IMR-90 (cell line): ENCODE results near the gene FXN. TPM values are rescaled to one million over a fixed set of nuclear protein-coding genes. Genes with fewer than 3 reads are reported as not detected.

Experiments used
- ATAC-seq: fragments of 200-7000 bp; cut with Tn5 transposase; 2 replicates; pipeline ENCODE4 v1.9.1; 2020; ENCODE audit warnings: low read depth, mild to moderate bottlenecking, moderate library complexity
- BruUV-seq: library from RNA; stranded (reverse); fragments of 400-500 nt; replicated peaks from 2 replicates; lab custom pipeline; 2021; lab: Mats Ljungman, UMichigan
- CTCF ChIA-PET: fragments of 300-600 bp; formaldehyde crosslinking; extraction: SDS; loops from one replicate; lab custom pipeline; 2021; ENCODE audit warnings: antibody characterized with exemption; lab: Yijun Ruan, JAX
- POLR2A ChIA-PET: fragments of 300-600 bp; sonication (Branson Sonifier 250); formaldehyde crosslinking; loops from one replicate; lab custom pipeline; 2022; ENCODE audit warnings: antibody characterized with exemption; ENCODE audit not compliant: unreplicated experiment; lab: Charles Lee
- DNase-seq: peaks from one replicate; pipeline ENCODE4 v3.0.0; 2013
- H2AFZ ChIP-seq: replicated peaks from 2 replicates; pipeline ENCODE3; 2013; ENCODE audit warnings: low read length, mild to moderate bottlenecking; ENCODE audit not compliant: poor library complexity
- H2AK5ac ChIP-seq: 2 replicates; pipeline ENCODE4 v1.6.1; 2013; ENCODE audit warnings: low read depth, low read length, inconsistent platforms
- H2AK9ac ChIP-seq: replicated peaks from 2 replicates; pipeline ENCODE3; 2013; ENCODE audit warnings: mild to moderate bottlenecking, low read depth, low read length, moderate library complexity; ENCODE audit not compliant: poor library complexity
- H2BK120ac ChIP-seq: 2 replicates; pipeline ENCODE4 v1.6.1; 2013; ENCODE audit warnings: low read depth, low read length, inconsistent platforms
- H2BK15ac ChIP-seq: 3 replicates; pipeline ENCODE4 v1.6.1; 2013; ENCODE audit warnings: low read depth, low read length, inconsistent platforms
- H2BK20ac ChIP-seq: 2 replicates; pipeline ENCODE4 v1.6.1; 2013; ENCODE audit warnings: low read depth, mild to moderate bottlenecking, inconsistent platforms, low read length, moderate library complexity
- H2BK5ac ChIP-seq: 2 replicates; pipeline ENCODE4 v1.6.1; 2013; ENCODE audit warnings: mild to moderate bottlenecking, low read depth, low read length, inconsistent platforms; ENCODE audit not compliant: poor library complexity, severe bottlenecking
- H3K14ac ChIP-seq: replicated peaks from 2 replicates; pipeline ENCODE4 v1.6.1; 2013; ENCODE audit warnings: low read depth, low read length, inconsistent platforms
- H3K18ac ChIP-seq: 2 replicates; pipeline ENCODE4 v1.6.1; 2013; ENCODE audit warnings: low read depth, low read length, control low read depth
- H3K23ac ChIP-seq: 2 replicates; pipeline ENCODE4 v1.6.1; 2013; ENCODE audit warnings: low read depth, low read length, inconsistent platforms
- H3K27ac ChIP-seq: 2 replicates; pipeline ENCODE4 v1.5.1; 2013; ENCODE audit warnings: mild to moderate bottlenecking, control low read depth, low read length; ENCODE audit not compliant: insufficient read depth
- H3K27me3 ChIP-seq: 2 replicates; pipeline ENCODE4 v1.6.1; 2013; ENCODE audit warnings: low read length; ENCODE audit not compliant: control insufficient read depth, insufficient read depth
- H3K36me3 ChIP-seq: 2 replicates; pipeline ENCODE4 v1.6.1; 2013; ENCODE audit warnings: low read length, mixed read lengths; ENCODE audit not compliant: control insufficient read depth, insufficient read depth
- H3K4ac ChIP-seq: 2 replicates; pipeline ENCODE4 v1.6.1; 2013; ENCODE audit warnings: low read depth, low read length, inconsistent platforms
- H3K4me1 ChIP-seq: 2 replicates; pipeline ENCODE4 v1.6.1; 2013; ENCODE audit warnings: low read length, mixed read lengths; ENCODE audit not compliant: control insufficient read depth, insufficient read depth
- H3K4me2 ChIP-seq: 2 replicates; pipeline ENCODE4 v1.6.1; 2013; ENCODE audit warnings: low read depth, mild to moderate bottlenecking, control low read depth, low read length, moderate library complexity
- H3K4me3 ChIP-seq: 2 replicates; pipeline ENCODE4 v1.5.1; 2013; ENCODE audit warnings: low read depth, mild to moderate bottlenecking, control low read depth, low read length, moderate library complexity; ENCODE audit not compliant: insufficient read depth
- H3K56ac ChIP-seq: 2 replicates; pipeline ENCODE4 v1.6.1; 2013; ENCODE audit warnings: low read length, inconsistent platforms; ENCODE audit not compliant: insufficient read depth; ENCODE audit errors: extremely low read depth
- H3K79me1 ChIP-seq, 2 experiments: 2 replicates each; pipeline ENCODE4 v1.6.1; 2013; ENCODE audit warnings: low read length in 2 of 2, inconsistent platforms in 1 of 2, low read depth in 1 of 2
- H3K9ac ChIP-seq: 2 replicates; pipeline ENCODE4 v1.6.1; 2013; ENCODE audit warnings: low read depth, low read length, control low read depth
- H3K9me1 ChIP-seq: 2 replicates; pipeline ENCODE4 v1.6.1; 2013; ENCODE audit warnings: low read length, inconsistent platforms; ENCODE audit not compliant: insufficient read depth
- H3K9me3 ChIP-seq: 2 replicates; pipeline ENCODE4 v1.6.1; 2013; ENCODE audit warnings: low read length; ENCODE audit not compliant: control insufficient read depth, insufficient read depth
- H4K20me1 ChIP-seq: 2 replicates; pipeline ENCODE4 v1.6.1; 2013; ENCODE audit warnings: low read length, inconsistent platforms; ENCODE audit not compliant: insufficient read depth
- H4K5ac ChIP-seq: 2 replicates; pipeline ENCODE4 v1.6.1; 2013; ENCODE audit warnings: mild to moderate bottlenecking, low read depth, low read length, control low read depth
- H4K8ac ChIP-seq, 2 experiments: 2 replicates each; pipeline ENCODE4 v1.6.1; 2013; ENCODE audit warnings: low read depth in 2 of 2, low read length in 2 of 2, control low read depth in 1 of 2, inconsistent platforms in 1 of 2
- H4K91ac ChIP-seq: 2 replicates; pipeline ENCODE4 v1.6.1; 2013; ENCODE audit warnings: low read depth, low read length, inconsistent platforms; ENCODE audit not compliant: insufficient read depth
- BHLHE40 ChIP-seq: fragments of 150-350 bp; IDR thresholded peaks from 2 replicates; pipeline ENCODE4 v1.6.1; 2016; ENCODE audit warnings: mild to moderate bottlenecking, low read depth, low read length
- CTCF ChIP-seq: conservative IDR thresholded peaks from 2 replicates; pipeline ENCODE4 v1.5.1; 2012; ENCODE audit warnings: mild to moderate bottlenecking, low read depth, low read length, improper control_type of control experiment
- RAD21 ChIP-seq: IDR thresholded peaks from 2 replicates; pipeline ENCODE4 v1.6.1; 2012; ENCODE audit warnings: low read length, improper control_type of control experiment
- WGBS, 2 experiments: methylation state at CpG; one replicate each; pipeline versions ENCODE4 v1.1.5 to v1.1.7; 2013; ENCODE audit warnings: missing lambda C conversion rate in 2 of 2; ENCODE audit not compliant: insufficient read length in 1 of 2; ENCODE audit errors: extremely low coverage in 2 of 2; 5-methylcytosine and 5-hydroxymethylcytosine counted together
- dilution Hi-C: fragments of 300-500 bp; cut with HindIII; formaldehyde crosslinking; loops from one replicate; pipeline ENCODE4 v1.14.3; 2018; ENCODE audit warnings: low sequenced_read_pairs; ENCODE audit not compliant: unreplicated experiment
- in situ Hi-C: fragments of 300-500 bp; cut with MboI; formaldehyde crosslinking; loops from 3 replicates; pipeline ENCODE4 v1.14.3; 2019; ENCODE audit warnings: low sequenced_read_pairs, inconsistent platforms, mixed read lengths
- intact Hi-C: fragments of 100-400 bp; cut with micrococcal nuclease; formaldehyde crosslinking; loops from 2 replicates; pipeline ENCODE4 v1.10.0; 2022
- polyA plus RNA-seq, 3 experiments: library from polyadenylated mRNA; depleted of rRNA; stranded (reverse); fragments of >200 nt; gene quantifications; 2 replicates each; pipeline ENCODE4 v1.2.3, GENCODE V29; 2012; ENCODE audit warnings: low replicate concordance in 1 of 3
- total RNA-seq: library from RNA; depleted of rRNA; stranded (reverse); fragments of >200 nt; gene quantifications from 2 replicates; pipeline ENCODE4 v1.2.3, GENCODE V29; 2012

Gene FXN
- total and polyA plus RNA-seq, 2 of the 4 experiments (the other 2 are of a cell fraction) = 3.9 to 18.1 TPM

GRCh38 chr9:69089082-69089481 lies 53.5 kb downstream of the FXN start:
- Histone ChIP-seq H3K4ac (no peak overlapping the region), H2AK9ac (no peak overlapping the region), H3K27ac (no peak overlapping the region), H2AFZ (no peak overlapping the region), H2BK20ac (no peak overlapping the region), H3K4me3 (no peak overlapping the region), H3K4me1 (peaks cover 7% of the 10 kb centered on the region), H3K27me3 (no peaks in the 10 kb centered on the region), H3K79me1 (no peaks in the 10 kb centered on the region), H2AK5ac (no peak overlapping the region), H3K9ac (no peak overlapping the region), H3K36me3 (no peaks in the 10 kb centered on the region), H3K18ac (no peak overlapping the region), H4K91ac (no peak overlapping the region), H3K9me3 (no peaks in the 10 kb centered on the region), H4K5ac (no peak overlapping the region), H4K20me1 (no peaks in the 10 kb centered on the region), H3K56ac (no peak overlapping the region), H3K4me2 (no peak overlapping the region), H3K23ac (no peak overlapping the region), H2BK5ac (no peak overlapping the region), H3K9me1 (no peaks in the 10 kb centered on the region), H3K14ac (no peak overlapping the region), H2BK15ac (no peak overlapping the region; the same call in 2 of the 3 replicates), H4K8ac (no peak overlapping the region), H2BK120ac (no peak overlapping the region)
- TF ChIP-seq BHLHE40 (no peak), CTCF (no peak), RAD21 (no peak)
- dilution Hi-C loops = no loop called here
- ChIA-PET POLR2A (no interaction called here), CTCF (no interaction called here)
- no peak for ATAC-seq
- intact Hi-C loops = no loop called here
- no peak for DNase-seq
- 100% methylated on average over 1 of the region's 5 CpGs; no CpG with 5 or more reads in 1 of the 2 experiments for WGBS, 2 experiments
- no TSS peak for BruUV-seq
- in situ Hi-C loops = no loop called here
